ENCODE measurements around the gene TMEM126B. TPM values are rescaled to one million over a fixed set of nuclear protein-coding genes. Genes with fewer than 3 reads are reported as not detected.

TMEM126B gene
- total and polyA plus RNA-seq, 7 donors, result 39.3 to 108 (median 75.1) TPM

DNA sequence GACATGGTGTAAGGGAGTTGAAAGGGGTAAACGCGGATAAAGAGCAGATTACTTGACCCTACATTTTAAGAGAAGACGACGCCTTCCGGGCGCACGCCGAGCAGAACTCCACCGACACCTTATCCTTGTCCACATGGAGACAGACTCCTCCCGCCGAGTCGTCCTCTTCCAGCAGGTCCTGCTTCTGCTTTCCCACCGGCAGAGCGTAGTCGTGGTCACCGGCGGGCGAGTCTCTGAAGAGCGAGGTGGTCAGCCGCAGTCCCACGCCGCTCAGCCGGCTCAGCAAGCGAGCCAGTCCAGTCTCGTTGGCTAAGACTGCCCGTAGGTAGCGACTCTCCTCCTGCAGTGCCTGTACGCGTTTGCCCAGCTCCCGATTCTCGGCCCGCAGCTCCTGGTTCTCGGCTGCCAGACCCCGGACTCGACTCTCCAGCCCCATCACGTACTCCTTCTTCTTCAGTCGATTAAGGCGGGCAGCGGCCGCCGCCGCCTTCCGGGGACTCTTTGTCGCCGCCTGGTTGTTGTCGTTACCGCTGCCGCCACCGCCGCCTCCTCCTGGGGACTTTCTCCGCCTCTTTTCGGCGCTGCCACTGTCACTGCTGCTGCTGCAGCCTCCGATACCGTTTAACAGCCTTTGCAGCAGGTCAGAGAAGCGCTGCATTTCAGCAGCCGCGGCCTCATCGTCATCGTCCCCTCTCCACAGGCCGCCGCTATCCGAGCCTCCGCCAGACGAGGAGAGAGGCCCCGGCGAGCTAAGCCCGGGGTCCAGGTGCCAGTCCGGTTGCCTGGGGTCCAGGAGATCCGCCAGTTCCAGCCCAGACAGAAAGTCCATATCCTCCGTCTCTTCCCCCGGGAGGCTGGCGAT is 35.6 kb downstream of the TMEM126B start:
- Histone ChIP-seq H3K4me1 (peaks cover 0 to 47% (median 43%) of the 10 kb centered on the region in 4 donors), H3K36me3 (peaks cover 0 to 27% (median 0%) of the 10 kb centered on the region in 4 donors), H3K27ac (peak overlapping the region; percentile 96 to 99 (median 98)), H3K9me3 (no peaks in the 10 kb centered on the region), H3K27me3 (no peaks in the 10 kb centered on the region), H3K4me3 (peak overlapping the region; percentile 81 to 94 (median 90))
- peak; percentile 87 for DNase-seq
- intact Hi-C loops (cut with DNase I), result loop anchor here (1.0 to 10.0 kb wide), 5 partner anchors 15 to 581 kb away; partner anchors contain the start of genes CCDC89, EED and TMEM126B
- 0% methylated on average over 73 of the region's 73 CpGs for WGBS, 2 donors
- TF ChIP-seq POLR2A (IDR thresholded peaks at IDR 0.05) (no peak), EP300 (IDR thresholded peaks at IDR 0.05) (no peak), POLR2AphosphoS5 (IDR thresholded peaks at IDR 0.05) (peak in 2 of 4 donors; percentile 34)
- TF ChIP-seq, protein P1, sequence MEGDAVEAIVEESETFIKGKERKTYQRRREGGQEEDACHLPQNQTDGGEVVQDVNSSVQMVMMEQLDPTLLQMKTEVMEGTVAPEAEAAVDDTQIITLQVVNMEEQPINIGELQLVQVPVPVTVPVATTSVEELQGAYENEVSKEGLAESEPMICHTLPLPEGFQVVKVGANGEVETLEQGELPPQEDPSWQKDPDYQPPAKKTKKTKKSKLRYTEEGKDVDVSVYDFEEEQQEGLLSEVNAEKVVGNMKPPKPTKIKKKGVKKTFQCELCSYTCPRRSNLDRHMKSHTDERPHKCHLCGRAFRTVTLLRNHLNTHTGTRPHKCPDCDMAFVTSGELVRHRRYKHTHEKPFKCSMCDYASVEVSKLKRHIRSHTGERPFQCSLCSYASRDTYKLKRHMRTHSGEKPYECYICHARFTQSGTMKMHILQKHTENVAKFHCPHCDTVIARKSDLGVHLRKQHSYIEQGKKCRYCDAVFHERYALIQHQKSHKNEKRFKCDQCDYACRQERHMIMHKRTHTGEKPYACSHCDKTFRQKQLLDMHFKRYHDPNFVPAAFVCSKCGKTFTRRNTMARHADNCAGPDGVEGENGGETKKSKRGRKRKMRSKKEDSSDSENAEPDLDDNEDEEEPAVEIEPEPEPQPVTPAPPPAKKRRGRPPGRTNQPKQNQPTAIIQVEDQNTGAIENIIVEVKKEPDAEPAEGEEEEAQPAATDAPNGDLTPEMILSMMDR (IDR thresholded peaks at IDR 0.05), result peak; percentile 17 to 52 (median 50)

GRCh38 chr11:85664615-85665481 is 36.5 kb downstream of the TMEM126B start, which contains the start of gene CREBZF:
TSS of gene CREBZF (minus strand) at chr11:85665129. CDS start at chr11:85664875, 254 bp downstream.
- H3K36me3 ChIP-seq, result peaks cover 0 to 18% (median 0%) of the 10 kb centered on the region in 4 donors
- peak within 1 kb of the TSS; percentile 96 to 99 (median 98) for H3K27ac ChIP-seq
- TF ChIP-seq EP300 (IDR thresholded peaks at IDR 0.05) (no peak), POLR2AphosphoS5 (IDR thresholded peaks at IDR 0.05) (peak; percentile 98 to 99 (median 99)), POLR2A (IDR thresholded peaks at IDR 0.05) (peak; percentile 97)
- peak; percentile 97 for DNase-seq
- H3K4me3 ChIP-seq, result peak within 1 kb of the TSS; percentile 81 to 94 (median 90)
- peaks cover 0 to 39% (median 35%) of the 10 kb centered on the region in 4 donors for H3K4me1 ChIP-seq
- H3K27me3 ChIP-seq, result no peaks in the 10 kb centered on the region
- intact Hi-C loops (cut with DNase I), result loop anchor here (1.0 to 10.0 kb wide), 4 partner anchors 22 to 580 kb away; partner anchors contain the start of genes CCDC89, EED and TMEM126B
- H3K9me3 ChIP-seq, result no peaks in the 10 kb centered on the region
- 0 to 1% methylated on average over 67 of the region's 67 CpGs for WGBS, 2 donors

DNA sequence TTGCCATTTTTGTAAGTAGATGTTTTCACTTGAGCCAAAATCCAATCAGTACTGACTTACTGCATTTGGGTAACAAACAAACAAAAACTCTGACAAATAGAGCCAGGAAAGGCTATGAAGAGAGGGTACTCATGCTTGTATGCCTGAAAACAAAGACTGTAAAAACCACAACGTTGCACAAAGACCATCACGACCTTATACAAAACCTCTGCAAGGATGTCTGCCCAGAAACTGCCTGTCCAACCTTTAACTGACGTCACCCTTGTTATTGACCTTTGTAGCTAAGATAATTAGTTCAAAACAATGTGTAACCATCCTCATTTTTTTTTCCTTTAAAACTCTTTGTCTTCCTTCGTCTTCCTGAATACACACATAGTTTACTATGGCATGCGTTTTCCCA is 37.3 kb downstream of the TMEM126B start:
- intact Hi-C loops (cut with DNase I), result loop anchor here (2.0 to 10.0 kb wide), 3 partner anchors 21 to 579 kb away; partner anchors contain the start of genes CCDC89 and EED
- 14 to 58% methylated on average over 5 of the region's 5 CpGs for WGBS, 2 donors

GRCh38 chr11:85666687-85667086 is 38.3 kb downstream of the TMEM126B start:
- H3K4me1 ChIP-seq, result peaks cover 0 to 21% (median 16%) of the 10 kb centered on the region in 4 donors
- no peaks in the 10 kb centered on the region for H3K27me3 ChIP-seq
- H3K36me3 ChIP-seq, result peaks cover 0 to 7% (median 0%) of the 10 kb centered on the region in 4 donors
- 92 to 94% methylated on average over 3 of the region's 3 CpGs for WGBS, 2 donors
- intact Hi-C loops (cut with DNase I), result loop anchor here (10.0 kb wide), 2 partner anchors 72 to 578 kb away; partner anchors contain the start of gene EED
- TF ChIP-seq, protein P1 (IDR thresholded peaks at IDR 0.05), result no peak
- no peak for TF ChIP-seq EP300 (IDR thresholded peaks at IDR 0.05)
- TF ChIP-seq POLR2AphosphoS5 (IDR thresholded peaks at IDR 0.05), result no peak
- TF ChIP-seq POLR2A (IDR thresholded peaks at IDR 0.05), result no peak
- no peak for DNase-seq
- no peak overlapping the region for H3K4me3 ChIP-seq
- no peaks in the 10 kb centered on the region for H3K9me3 ChIP-seq
- H3K27ac ChIP-seq, result no peak overlapping the region

More for the DNA sequence above, 37.3 kb downstream of the TMEM126B start:
- Histone ChIP-seq H3K4me1 (peaks cover 0 to 30% (median 26%) of the 10 kb centered on the region in 4 donors), H3K36me3 (peaks cover 0 to 11% (median 0%) of the 10 kb centered on the region in 4 donors), H3K9me3 (no peaks in the 10 kb centered on the region), H3K4me3 (no peak overlapping the region), H3K27me3 (no peaks in the 10 kb centered on the region), H3K27ac (peak overlapping the region; percentile 96 to 99 (median 98))
- TF ChIP-seq POLR2AphosphoS5 (IDR thresholded peaks at IDR 0.05) (no peak), EP300 (IDR thresholded peaks at IDR 0.05) (no peak), POLR2A (IDR thresholded peaks at IDR 0.05) (no peak)
- TF ChIP-seq, protein P1 (IDR thresholded peaks at IDR 0.05), result no peak
- DNase-seq, result no peak

Data from sigmoid colon (tissue), 7 donors.